Muscle layer of duodenum (tissue), 2 donors: ENCODE measurements around the gene SPDYE5.

ENCODE experiments used
- H3K27ac ChIP-seq: one replicate; pipeline ENCODE4 v1.7.0; 2013; ENCODE audit warnings: mild to moderate bottlenecking, low read length
- H3K27me3 ChIP-seq: one replicate; pipeline ENCODE4 v1.7.0; 2013; ENCODE audit warnings: low read depth, mild to moderate bottlenecking, control low read depth, low read length
- H3K36me3 ChIP-seq, 2 donors: one replicate each; pipeline ENCODE4 v1.7.0; 2013; ENCODE audit warnings: low read length in 2 of 2, control low read depth in 1 of 2, mild to moderate bottlenecking in 1 of 2; ENCODE audit not compliant: insufficient read depth in 2 of 2, control insufficient read depth in 1 of 2
- H3K4me1 ChIP-seq, 2 donors: one replicate each; pipeline ENCODE4 v1.7.0; 2013; ENCODE audit warnings: low read length in 2 of 2, mild to moderate bottlenecking in 2 of 2, control low read depth in 1 of 2, moderate library complexity in 1 of 2; ENCODE audit not compliant: insufficient read depth in 2 of 2, control insufficient read depth in 1 of 2
- H3K4me3 ChIP-seq, 2 donors: one replicate each; pipeline ENCODE4 v1.7.0; 2013; ENCODE audit warnings: low read length in 2 of 2, low read depth in 1 of 2, mild to moderate bottlenecking in 1 of 2
- H3K9me3 ChIP-seq, 2 donors: one replicate each; pipeline ENCODE4 v1.7.0; 2013; ENCODE audit warnings: low read length in 2 of 2, control low read depth in 1 of 2, mild to moderate bottlenecking in 1 of 2; ENCODE audit not compliant: control insufficient read depth in 1 of 2
- donor health status: healthy.

SPDYE5 gene

DNA sequence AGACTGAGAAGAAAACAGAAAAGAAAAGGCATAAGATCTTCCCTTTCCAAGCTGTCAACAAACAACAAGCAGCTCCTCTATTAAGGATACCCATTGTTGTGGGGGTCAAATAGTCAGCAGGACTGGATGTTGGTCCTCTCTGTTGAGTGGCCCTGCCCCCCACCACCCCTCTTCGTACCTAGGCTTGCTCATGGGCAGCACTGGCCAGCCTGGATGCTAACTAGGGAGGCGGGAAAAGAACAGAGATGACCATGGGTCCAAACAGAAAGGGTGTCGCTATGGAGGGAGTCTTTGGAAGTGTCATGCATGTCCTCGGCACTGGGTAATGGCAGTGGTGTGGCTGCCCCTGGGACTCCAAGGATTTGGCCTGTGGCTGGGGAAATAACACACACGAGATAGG lies 45.6 kb downstream of the SPDYE5 start:
- no peaks in the 10 kb centered on the region for H3K27me3 ChIP-seq
- H3K27ac ChIP-seq, result no peak overlapping the region
- H3K4me1 ChIP-seq, result no peaks in the 10 kb centered on the region
- no peaks in the 10 kb centered on the region for H3K9me3 ChIP-seq
- H3K4me3 ChIP-seq, result no peak overlapping the region
- H3K36me3 ChIP-seq, result peaks cover 23 to 55% of the 10 kb centered on the region in 2 donors

DNA sequence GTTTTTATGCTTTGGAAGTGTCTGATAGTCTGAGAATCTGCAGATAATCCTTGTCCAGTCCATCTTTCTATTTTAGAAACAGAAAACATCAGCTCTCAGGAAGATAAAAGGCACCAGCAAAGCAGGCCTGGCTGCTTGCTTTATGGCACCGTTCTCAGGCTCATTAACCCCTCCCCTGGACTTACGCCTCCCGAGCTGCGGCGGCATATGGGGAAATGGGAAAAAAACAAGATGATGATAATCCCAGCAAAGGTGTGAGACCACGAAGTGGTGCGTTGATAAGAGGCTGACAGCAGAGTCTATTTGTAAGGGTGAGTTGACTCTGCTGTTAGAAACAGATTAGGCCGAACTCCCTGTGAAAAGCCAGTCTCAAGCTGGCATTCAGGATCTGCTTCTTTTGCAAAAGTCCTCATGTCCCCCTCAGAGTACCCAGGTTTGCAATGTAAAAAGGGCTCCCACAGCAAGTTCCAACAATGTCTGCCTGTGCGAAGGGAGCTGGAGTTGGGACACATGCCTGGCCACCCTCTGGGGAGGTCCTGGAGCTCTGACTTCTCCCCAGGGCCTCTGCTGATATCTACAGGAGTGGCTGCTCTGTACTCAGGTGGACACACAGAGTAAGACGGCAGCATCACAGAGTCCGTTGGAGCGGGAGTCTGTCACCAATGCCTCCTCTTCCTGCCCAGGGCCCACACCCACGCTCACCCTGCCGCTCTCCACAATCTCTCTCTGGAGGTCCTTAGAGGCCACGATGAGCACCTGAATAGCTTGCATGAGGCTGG lies 54.3 kb downstream of the SPDYE5 start:
- Histone ChIP-seq H3K27ac (no peak overlapping the region), H3K4me1 (no peaks in the 10 kb centered on the region), H3K36me3 (peaks cover 25 to 42% of the 10 kb centered on the region in 2 donors), H3K9me3 (no peaks in the 10 kb centered on the region), H3K27me3 (no peaks in the 10 kb centered on the region), H3K4me3 (no peak overlapping the region)
